Cortex of kidney (tissue), 1 donor: Measurements from ENCODE around the gene APOB.
"Not testable (repeated sequence)": the region's sequence is repeated elsewhere in the genome, so short reads cannot be mapped to it uniquely, and the experiment has no call there.

Experiments
- DNase-seq: peaks from one replicate; lab custom pipeline; 2025; lab: John Stamatoyannopoulos, UW

The APOB gene

GRCh38 chr2:21032338-21033236, 11.3 kb downstream of the APOB start:
- no peak for DNase-seq

GRCh38 chr2:21030983-21031968, 12.6 kb downstream of the APOB start:
- no peak for DNase-seq

DNA sequence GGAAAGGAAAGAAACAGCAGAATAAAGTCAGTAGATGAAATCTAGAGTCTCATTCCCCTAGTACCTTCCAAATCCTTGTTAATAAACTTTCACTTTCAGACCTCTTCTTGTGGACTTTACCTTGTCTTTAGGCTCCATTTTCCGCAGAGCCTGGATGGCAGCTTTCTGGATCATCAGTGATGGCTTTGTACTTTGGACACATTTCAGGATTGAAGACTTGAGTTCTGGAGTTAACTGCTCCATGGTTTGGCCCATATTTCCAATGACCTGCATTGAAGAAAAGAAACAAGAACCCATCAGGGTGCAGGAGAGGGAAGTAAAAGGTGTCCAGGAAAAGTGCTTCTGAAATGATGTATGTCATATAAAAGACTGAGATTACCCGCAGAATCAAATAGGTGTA, 14.4 kb downstream of the APOB start:
- DNase-seq, result no peak

GRCh38 chr2:21028951-21029350, 14.9 kb downstream of the APOB start:
- DNase-seq, result not testable (repeated sequence)

GRCh38 chr2:21028021-21028947, 15.6 kb downstream of the APOB start:
- DNase-seq, result no peak

DNA sequence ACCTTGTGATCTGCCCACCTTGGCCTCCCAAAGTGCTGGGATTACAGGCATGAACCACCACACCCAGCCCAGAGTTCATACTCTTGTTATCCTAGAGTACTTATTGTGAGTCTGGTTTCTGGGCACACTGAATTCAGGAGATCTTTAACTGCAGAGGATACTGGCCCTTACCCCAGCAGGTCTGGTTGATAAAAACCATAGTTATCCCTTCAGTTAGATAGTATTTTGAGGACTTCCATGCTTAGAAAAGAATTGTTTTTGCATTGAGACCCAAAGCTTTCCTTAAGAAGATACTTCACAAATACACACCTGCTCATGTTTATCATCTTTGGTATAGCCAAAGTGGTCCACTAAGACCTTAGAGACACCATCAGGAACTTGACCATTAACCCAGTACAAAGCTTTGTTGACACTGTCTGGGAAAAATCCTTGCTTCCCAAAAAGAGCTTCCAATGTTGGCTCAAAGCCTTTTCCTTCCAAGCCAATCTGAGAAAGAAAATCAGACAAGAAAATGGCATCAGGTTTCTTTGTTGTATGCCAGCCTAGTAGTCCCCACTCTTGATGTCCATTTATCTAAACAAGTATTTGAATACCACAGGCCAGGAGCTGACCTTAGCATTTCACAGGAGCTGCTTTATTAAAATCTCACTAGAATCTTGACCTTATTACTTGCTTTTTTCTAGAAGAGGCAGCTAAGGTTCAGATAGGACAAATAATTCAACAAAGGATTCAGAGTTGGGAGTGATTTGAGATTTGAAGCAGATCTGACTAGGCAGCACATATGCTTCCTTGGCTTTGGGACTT, 17.2 kb downstream of the APOB start:
- DNase-seq, result no peak

DNA sequence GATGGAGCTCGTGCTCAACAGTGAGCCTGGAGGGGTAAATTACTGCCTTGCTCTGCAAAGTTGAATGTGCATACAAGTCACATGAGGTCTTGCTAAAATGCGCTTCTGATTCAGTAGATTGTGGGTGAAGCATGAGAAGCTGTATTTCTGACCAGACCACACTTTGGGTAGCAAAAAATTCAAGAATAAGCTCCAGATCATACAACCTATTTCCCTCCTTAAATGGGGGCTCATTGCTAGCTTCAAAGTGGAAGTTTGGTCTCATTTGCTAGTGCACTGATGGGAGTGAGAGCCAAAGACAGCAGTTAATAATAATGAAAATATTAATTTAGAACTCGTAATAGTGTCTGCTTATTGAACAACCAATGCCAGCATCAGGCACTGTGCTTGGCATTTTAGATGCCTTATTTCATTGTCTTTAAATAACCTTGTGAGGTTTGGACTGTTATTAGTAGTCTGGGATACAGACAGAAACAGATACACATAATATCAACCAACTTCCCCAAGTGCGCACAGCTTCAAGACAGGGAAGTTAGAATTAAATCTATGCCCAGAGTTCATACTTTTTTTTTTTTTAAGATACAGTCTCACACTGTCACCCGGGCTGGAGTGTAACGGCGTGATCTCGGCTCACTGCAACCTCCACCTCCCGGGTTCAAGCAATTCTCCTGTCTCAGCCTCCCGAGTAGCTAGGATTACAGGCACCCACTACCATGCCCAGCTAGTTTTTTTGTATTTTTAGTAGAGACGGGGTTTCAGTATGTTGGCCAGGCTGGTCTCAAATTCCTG, 18.0 kb downstream of the APOB start:
- no peak for DNase-seq

- DNase-seq, result no peak
These were observed 19.0 kb downstream of the APOB start for GRCh38 chr2:21024722-21025389.

DNA sequence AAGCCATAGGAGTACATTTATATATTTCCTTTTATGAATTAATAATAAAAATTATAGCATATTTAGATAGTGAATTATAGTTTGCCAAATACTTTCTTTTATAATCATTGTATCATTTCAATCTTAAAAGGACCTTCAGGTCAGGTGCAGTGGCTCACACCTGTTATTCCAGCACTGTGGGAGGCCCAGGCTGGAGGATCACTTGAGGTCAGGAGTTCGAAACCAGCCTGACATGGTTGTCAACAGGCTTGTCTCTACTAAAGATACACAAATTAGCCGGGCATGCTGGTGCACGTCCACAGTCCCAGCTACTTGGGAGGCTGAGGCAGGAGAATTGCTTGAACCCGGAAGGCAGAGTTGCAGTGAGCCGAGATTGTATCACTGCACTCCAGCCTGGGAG, 19.7 kb downstream of the APOB start:
- no peak for DNase-seq

- no peak for DNase-seq
These were observed 20.3 kb downstream of the APOB start for GRCh38 chr2:21023419-21024181.

DNA sequence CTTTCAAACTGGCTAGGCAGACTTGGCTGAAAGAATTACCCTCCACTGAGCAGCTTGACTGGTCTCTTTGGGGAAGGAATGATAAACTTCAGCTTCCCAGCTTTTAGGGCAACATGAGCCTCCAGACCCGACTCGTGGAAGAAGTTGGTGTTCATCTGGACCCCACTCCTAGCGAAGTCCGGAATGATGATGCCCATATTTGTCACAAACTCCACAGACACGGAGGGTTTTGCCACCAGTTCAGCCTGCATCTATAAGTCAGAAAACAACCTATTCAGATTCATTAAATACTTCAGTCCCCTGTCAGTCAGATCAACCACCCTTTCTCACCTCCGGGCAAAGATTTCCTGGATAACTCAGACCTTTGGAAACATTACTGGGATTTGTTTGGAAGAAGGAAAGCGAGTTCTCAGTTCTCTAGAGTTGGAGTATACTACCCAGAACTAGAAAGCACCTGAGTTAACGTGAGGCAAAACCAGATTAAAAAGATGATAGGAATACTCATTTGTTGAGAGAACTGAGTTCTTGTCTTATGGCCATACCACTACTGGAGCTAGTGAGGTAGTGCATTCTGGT, 21.0 kb downstream of the APOB start:
- no peak for DNase-seq

GRCh38 chr2:21021430-21021829, 22.4 kb downstream of the APOB start:
- no peak for DNase-seq

GRCh38 chr2:21020668-21021288, 23.1 kb downstream of the APOB start:
- DNase-seq, result no peak

DNA sequence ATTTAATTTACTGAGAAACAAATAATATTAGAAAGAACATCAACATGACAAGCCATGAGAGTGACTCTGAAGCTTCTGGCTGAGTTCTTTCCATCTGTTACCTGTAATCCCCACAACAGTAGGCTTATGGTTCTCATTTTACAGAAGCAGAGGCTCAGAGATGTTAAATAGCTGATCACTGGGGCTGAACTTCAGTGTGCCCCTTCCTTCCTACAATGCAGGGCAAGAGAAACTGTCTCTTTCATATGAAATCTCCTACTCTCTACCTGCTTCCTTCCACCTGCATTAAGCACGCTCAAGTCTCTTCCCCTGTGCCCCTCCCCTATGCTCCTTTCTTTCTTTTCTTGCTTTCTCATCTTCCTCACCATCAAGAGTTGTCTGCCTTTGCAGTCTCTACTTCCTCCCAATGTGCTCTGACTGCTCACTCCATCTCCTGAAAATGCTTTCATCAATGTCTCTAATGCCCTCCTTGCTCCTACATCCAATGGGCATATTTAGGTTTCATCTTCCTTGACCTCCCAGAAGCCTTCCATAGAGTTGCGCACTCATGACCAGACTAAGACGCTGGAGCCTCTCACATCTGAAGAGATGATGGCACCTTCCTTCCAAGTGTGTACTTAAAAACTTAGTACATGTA, 23.7 kb downstream of the APOB start:
- no peak for DNase-seq

- no peak for DNase-seq
These were observed 24.2 kb downstream of the APOB start for GRCh38 chr2:21019678-21020021.

DNA sequence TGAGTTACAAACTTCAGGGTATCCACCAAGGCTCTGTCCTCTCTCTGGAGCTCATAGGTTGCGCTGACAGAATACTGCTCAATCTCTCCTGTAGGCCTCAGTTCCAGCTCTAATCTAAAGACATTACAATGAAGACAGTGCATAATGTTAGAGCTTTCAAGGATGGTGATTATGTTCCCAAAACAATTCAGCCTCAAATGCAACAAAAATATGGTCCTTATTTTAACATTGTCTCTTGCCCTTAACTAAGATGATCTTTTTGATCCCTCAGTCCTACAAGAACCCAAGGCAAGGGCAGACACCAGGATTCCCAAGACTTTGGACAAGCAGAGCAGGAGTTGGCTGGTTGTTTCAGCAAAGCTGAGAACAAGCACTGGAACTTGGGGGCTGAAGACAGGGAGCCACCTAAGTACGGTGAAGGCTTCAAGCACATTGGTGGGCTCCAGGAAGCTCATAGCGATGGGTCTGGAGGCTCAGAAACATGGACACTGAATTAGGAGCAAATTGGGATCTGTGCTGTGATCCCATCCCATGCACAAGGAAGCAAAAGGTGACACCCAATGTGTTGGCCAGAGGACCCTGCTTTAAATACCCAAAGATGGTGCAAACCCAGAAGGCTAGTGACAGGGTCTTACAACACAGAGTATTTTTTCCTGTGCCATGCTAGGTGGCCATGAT, 24.7 kb downstream of the APOB start:
- DNase-seq, result no peak

DNA sequence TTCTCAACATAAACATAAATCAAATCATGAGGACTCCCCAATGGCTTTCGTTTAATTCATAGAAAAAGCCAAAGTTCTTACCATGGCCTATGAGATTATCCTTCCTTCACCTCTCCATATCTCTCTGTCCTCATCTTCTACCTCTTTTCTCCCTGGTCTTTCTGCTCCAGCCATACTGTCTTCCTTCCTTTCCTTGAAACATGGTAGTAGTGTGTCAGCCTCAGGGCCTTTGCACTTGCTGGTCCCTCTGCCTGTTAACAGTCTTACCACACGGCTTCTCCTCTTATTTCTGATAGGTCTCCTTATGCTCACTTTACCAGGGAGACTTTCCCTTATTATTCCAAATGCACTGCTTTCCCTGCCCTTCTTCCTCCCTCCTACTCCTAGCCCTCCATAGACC, 25.6 kb downstream of the APOB start:
- DNase-seq, result no peak
